Common myeloid progenitor, CD34-positive (primary cell): ENCODE data around the gene WHRN.

Experiments used
- CTCF ChIA-PET: fragments of 350-600 bp; sonication (Branson Sonifier 250); formaldehyde crosslinking; loops from one replicate; lab custom pipeline; 2021; ENCODE audit warnings: antibody characterized with exemption; lab: Charles Lee
- POLR2A ChIA-PET: fragments of 350-600 bp; sonication (Branson Sonifier 250); formaldehyde crosslinking; loops from one replicate; lab custom pipeline; 2021; ENCODE audit warnings: antibody characterized with exemption; lab: Charles Lee
- DNase-seq, 3 donors: peaks; one replicate each; pipeline versions ENCODE4 v3.0.0 to v3.0.0-alpha.2; 2013
- H3K27ac ChIP-seq, 2 experiments: 1 replicate in 1 of 2; 2 replicates in 1 of 2; pipeline ENCODE4 v1.7.0; 2013; ENCODE audit warnings: inconsistent platforms in 2 of 2, low read length in 2 of 2, mild to moderate bottlenecking in 2 of 2, low read depth in 1 of 2, moderate library complexity in 1 of 2; ENCODE audit not compliant: severe bottlenecking in 2 of 2, insufficient read depth in 1 of 2, poor library complexity in 1 of 2
- H3K27me3 ChIP-seq, 5 experiments: replicated peaks in 2 of 5; 1 replicate in 3 of 5; 2 replicates in 2 of 5; pipeline versions ENCODE4 v1.6.1 to v1.7.0; 2013; ENCODE audit warnings: low read length in 4 of 5, mild to moderate bottlenecking in 2 of 5, moderate library complexity in 2 of 5, inconsistent platforms in 1 of 5; ENCODE audit not compliant: insufficient read depth in 5 of 5, control insufficient read depth in 4 of 5
- H3K36me3 ChIP-seq, 4 experiments: 1 replicate in 2 of 4; 2 replicates in 2 of 4; pipeline versions ENCODE4 v1.6.1 to v1.7.0; 2013; ENCODE audit warnings: low read length in 3 of 4, control low read depth in 1 of 4, mild to moderate bottlenecking in 1 of 4; ENCODE audit not compliant: control insufficient read depth in 4 of 4, insufficient read depth in 4 of 4
- H3K4me1 ChIP-seq, 4 experiments: 1 replicate in 3 of 4; 2 replicates in 1 of 4; pipeline versions ENCODE4 v1.6.1 to v1.7.1; 2013; ENCODE audit warnings: low read length in 3 of 4, mild to moderate bottlenecking in 3 of 4, control low read depth in 1 of 4, inconsistent platforms in 1 of 4, moderate library complexity in 1 of 4; ENCODE audit not compliant: control insufficient read depth in 4 of 4, insufficient read depth in 4 of 4; ENCODE audit errors: control extremely low read depth in 1 of 4
- H3K4me3 ChIP-seq, 7 experiments: 1 replicate in 4 of 7; 2 replicates in 3 of 7; pipeline versions ENCODE4 v1.5.1 to v1.7.0; 2013; ENCODE audit warnings: mild to moderate bottlenecking in 7 of 7, low read length in 6 of 7, moderate library complexity in 6 of 7, inconsistent platforms in 2 of 7, low read depth in 2 of 7, control low read depth in 1 of 7; ENCODE audit not compliant: insufficient read depth in 4 of 7, control insufficient read depth in 1 of 7; ENCODE audit errors: extremely low read depth in 1 of 7
- H3K9me3 ChIP-seq, 5 experiments: 1 replicate in 4 of 5; 2 replicates in 1 of 5; pipeline versions ENCODE4 v1.6.1 to v1.7.1; 2013; ENCODE audit warnings: low read length in 4 of 5, mild to moderate bottlenecking in 2 of 5, inconsistent platforms in 1 of 5, low read depth in 1 of 5, moderate library complexity in 1 of 5; ENCODE audit not compliant: control insufficient read depth in 4 of 5, insufficient read depth in 2 of 5; ENCODE audit errors: control extremely low read depth in 1 of 5
- WGBS: methylation state at CpG from one replicate; pipeline ENCODE4 v1.1.5; 2013; ENCODE audit not compliant: insufficient coverage; 5-methylcytosine and 5-hydroxymethylcytosine counted together

Gene WHRN

GRCh38 chr9:114409103-114409780 is 96.0 kb downstream of the WHRN start:
- H3K27me3 ChIP-seq, result no peaks in the 10 kb centered on the region
- no peak overlapping the region for H3K27ac ChIP-seq
- POLR2A ChIA-PET, result interaction anchor here (0.5 kb wide), 1 partner anchor 180 kb away, joined by 4 read pairs; no protein-coding TSS in a partner anchor
- CTCF ChIA-PET, result interaction anchor here (0.6 to 11.4 kb wide), 8 partner anchors 9 to 513 kb away, joined by 3 to 110 read pairs (median 24); partner anchors contain the start of gene WHRN
- no peaks in the 10 kb centered on the region for H3K36me3 ChIP-seq
- peaks cover 0 to 15% (median 9%) of the 10 kb centered on the region in 4 experiments for H3K4me1 ChIP-seq
- H3K4me3 ChIP-seq, result no peak overlapping the region
- WGBS, result 73% methylated on average over 11 of the region's 11 CpGs
- DNase-seq, result peak in 2 of 3 donors; percentile 70 to 71
- H3K9me3 ChIP-seq, result no peaks in the 10 kb centered on the region

- DNase-seq, result no peak
- Histone ChIP-seq H3K4me3 (no peak overlapping the region), H3K27me3 (no peaks in the 10 kb centered on the region), H3K9me3 (no peaks in the 10 kb centered on the region), H3K4me1 (peaks cover 0 to 10% (median 7%) of the 10 kb centered on the region in 4 experiments), H3K27ac (no peak overlapping the region), H3K36me3 (no peaks in the 10 kb centered on the region)
- WGBS, result 100% methylated on average over 4 of the region's 7 CpGs
- CTCF ChIA-PET, result interaction anchor here (0.7 to 11.4 kb wide), 7 partner anchors 9 to 513 kb away, joined by 4 to 110 read pairs (median 43); partner anchors contain the start of gene WHRN
- POLR2A ChIA-PET, result interaction anchor here (0.6 kb wide), 1 partner anchor 117 kb away, joined by 3 read pairs; no protein-coding TSS in a partner anchor
Observed at GRCh38 chr9:114408645-114409044, 96.6 kb downstream of the WHRN start.

- WGBS, result 80% methylated on average over 5 of the region's 5 CpGs
- H3K36me3 ChIP-seq, result no peaks in the 10 kb centered on the region
- no peak for DNase-seq
- no peaks in the 10 kb centered on the region for H3K27me3 ChIP-seq
- peaks cover 0 to 8% (median 7%) of the 10 kb centered on the region in 4 experiments for H3K4me1 ChIP-seq
- no peak overlapping the region for H3K27ac ChIP-seq
- CTCF ChIA-PET, result interaction anchor here (1.1 to 11.4 kb wide), 9 partner anchors 8 to 246 kb away, joined by 5 to 110 read pairs (median 41); partner anchors contain the start of gene WHRN
- no peaks in the 10 kb centered on the region for H3K9me3 ChIP-seq
- no peak overlapping the region for H3K4me3 ChIP-seq
- POLR2A ChIA-PET, result no interaction called here
Observed at GRCh38 chr9:114407889-114408288, 97.4 kb downstream of the WHRN start.

GRCh38 chr9:114406441-114406840 is 98.8 kb downstream of the WHRN start:
- ChIA-PET POLR2A (no interaction called here), CTCF (interaction anchor here (0.9 to 11.4 kb wide), 25 partner anchors 8 to 607 kb away, joined by 3 to 110 read pairs (median 6); partner anchors contain the start of genes AKNA and WHRN)
- 95% methylated on average over 12 of the region's 13 CpGs for WGBS
- Histone ChIP-seq H3K36me3 (no peaks in the 10 kb centered on the region), H3K27ac (no peak overlapping the region), H3K4me1 (peaks cover 0 to 8% (median 7%) of the 10 kb centered on the region in 4 experiments), H3K9me3 (no peaks in the 10 kb centered on the region), H3K4me3 (no peak overlapping the region), H3K27me3 (no peaks in the 10 kb centered on the region)
- no peak for DNase-seq

GRCh38 chr9:114405294-114406034 is 99.8 kb downstream of the WHRN start:
- DNase-seq, result peak; percentile 79 to 90 (median 86)
- Histone ChIP-seq H3K27ac (no peak overlapping the region), H3K4me1 (peaks cover 0 to 8% (median 7%) of the 10 kb centered on the region in 4 experiments), H3K4me3 (no peak overlapping the region), H3K27me3 (no peaks in the 10 kb centered on the region), H3K36me3 (no peaks in the 10 kb centered on the region), H3K9me3 (no peaks in the 10 kb centered on the region)
- CTCF ChIA-PET, result interaction anchor here (0.6 to 11.4 kb wide), 41 partner anchors 9 to 1121 kb away, joined by 3 to 110 read pairs (median 4); partner anchors contain the start of genes AKNA and WHRN
- WGBS, result 25% methylated on average over 13 of the region's 15 CpGs
- POLR2A ChIA-PET, result no interaction called here

GRCh38 chr9:114404531-114404930 is 100.7 kb downstream of the WHRN start:
- Histone ChIP-seq H3K9me3 (no peaks in the 10 kb centered on the region), H3K4me3 (no peak overlapping the region), H3K4me1 (peaks cover 0 to 6% (median 5%) of the 10 kb centered on the region in 4 experiments), H3K27ac (no peak overlapping the region), H3K36me3 (no peaks in the 10 kb centered on the region), H3K27me3 (no peaks in the 10 kb centered on the region)
- no peak for DNase-seq
- 100% methylated on average over 2 of the region's 2 CpGs for WGBS
- POLR2A ChIA-PET, result no interaction called here
- CTCF ChIA-PET, result interaction anchor here (0.9 to 11.4 kb wide), 15 partner anchors 9 to 353 kb away, joined by 3 to 110 read pairs (median 11); partner anchors contain the start of gene WHRN
